ENCODE data around the gene LRFN2. TPM values are rescaled to one million over a fixed set of nuclear protein-coding genes. Genes with fewer than 3 reads are reported as not detected.

Gene LRFN2
- polyA plus RNA-seq, 1 donor from 2014 or later, result 14.8 TPM

DNA sequence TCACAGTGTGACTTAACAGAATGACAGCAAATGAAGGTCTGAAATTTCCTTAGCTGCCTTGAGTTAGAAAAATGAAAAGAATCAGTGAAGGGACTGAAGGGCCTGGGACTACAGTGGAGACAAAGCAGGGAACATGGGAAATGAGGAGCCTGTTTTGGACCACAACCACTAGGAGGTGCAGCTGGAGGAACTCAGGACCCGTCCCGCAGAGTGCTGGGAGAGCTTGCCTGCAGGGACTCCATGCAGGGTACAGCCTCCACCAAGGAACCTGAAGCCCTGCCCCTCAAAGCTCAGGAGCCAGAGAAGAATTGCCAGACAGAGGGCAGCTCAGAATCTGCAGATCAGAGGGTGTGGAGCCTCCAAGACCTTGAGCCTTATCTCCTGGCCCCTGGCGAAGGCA, 50.7 kb downstream of the LRFN2 start:
- H3K4me3 ChIP-seq (ENCODE audit: low read length), result no peak overlapping the region
- H3K27ac ChIP-seq (ENCODE audit: low read length), result no peak overlapping the region

DNA sequence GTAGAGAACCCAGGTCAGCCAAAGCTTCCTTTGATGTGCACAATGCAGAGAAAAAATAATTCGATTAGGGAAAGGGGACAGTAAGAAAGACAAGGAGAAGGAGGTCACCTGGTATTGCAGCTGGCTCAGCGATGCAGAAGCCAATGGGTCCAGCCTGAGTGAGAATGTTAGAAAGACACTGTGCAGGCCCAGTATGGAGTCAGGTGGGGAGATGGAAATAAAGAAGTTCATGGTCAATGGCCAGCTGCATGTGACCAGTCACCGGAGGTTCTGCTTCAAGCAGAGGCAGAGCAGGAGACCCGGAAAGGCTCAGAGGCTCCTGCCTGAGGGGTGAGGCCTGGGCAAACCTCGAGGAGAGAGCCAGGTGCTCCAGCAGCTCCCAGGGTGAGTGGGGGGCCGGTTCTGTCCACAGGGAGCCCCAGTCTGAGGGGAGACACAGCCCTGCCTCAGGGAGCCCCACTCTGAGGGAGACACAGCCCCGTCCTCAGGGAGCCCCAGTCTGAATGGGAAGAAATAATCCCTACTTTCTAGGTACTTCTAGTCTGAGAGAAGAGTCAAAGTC, 51.3 kb downstream of the LRFN2 start:
- H3K36me3 ChIP-seq (ENCODE audit: insufficient read depth, low read length), result no peaks in the 10 kb centered on the region
- TF ChIP-seq MXI1 (conservative IDR thresholded peaks at IDR 0.05; ENCODE audit: poor library complexity, severe bottlenecking) (no peak), SMC3 (conservative IDR thresholded peaks at IDR 0.05; ENCODE audit: poor library complexity) (no peak), TAF1 (IDR thresholded peaks at IDR 0.05; ENCODE audit: low read depth) (no peak), POLR2AphosphoS5 (IDR thresholded peaks at IDR 0.05) (no peak), EZH2 (IDR thresholded peaks at IDR 0.05; ENCODE audit: borderline replicate concordance, insufficient read depth, low read length, poor library complexity, severe bottlenecking) (no peak), EP300 (conservative IDR thresholded peaks at IDR 0.05; ENCODE audit: poor library complexity, severe bottlenecking) (no peak), RAD21 (conservative IDR thresholded peaks at IDR 0.05) (no peak)
- TF ChIP-seq, protein P1, sequence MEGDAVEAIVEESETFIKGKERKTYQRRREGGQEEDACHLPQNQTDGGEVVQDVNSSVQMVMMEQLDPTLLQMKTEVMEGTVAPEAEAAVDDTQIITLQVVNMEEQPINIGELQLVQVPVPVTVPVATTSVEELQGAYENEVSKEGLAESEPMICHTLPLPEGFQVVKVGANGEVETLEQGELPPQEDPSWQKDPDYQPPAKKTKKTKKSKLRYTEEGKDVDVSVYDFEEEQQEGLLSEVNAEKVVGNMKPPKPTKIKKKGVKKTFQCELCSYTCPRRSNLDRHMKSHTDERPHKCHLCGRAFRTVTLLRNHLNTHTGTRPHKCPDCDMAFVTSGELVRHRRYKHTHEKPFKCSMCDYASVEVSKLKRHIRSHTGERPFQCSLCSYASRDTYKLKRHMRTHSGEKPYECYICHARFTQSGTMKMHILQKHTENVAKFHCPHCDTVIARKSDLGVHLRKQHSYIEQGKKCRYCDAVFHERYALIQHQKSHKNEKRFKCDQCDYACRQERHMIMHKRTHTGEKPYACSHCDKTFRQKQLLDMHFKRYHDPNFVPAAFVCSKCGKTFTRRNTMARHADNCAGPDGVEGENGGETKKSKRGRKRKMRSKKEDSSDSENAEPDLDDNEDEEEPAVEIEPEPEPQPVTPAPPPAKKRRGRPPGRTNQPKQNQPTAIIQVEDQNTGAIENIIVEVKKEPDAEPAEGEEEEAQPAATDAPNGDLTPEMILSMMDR (IDR thresholded peaks at IDR 0.05; ENCODE audit: poor library complexity, severe bottlenecking), result no peak
- TF ChIP-seq, protein P2, sequence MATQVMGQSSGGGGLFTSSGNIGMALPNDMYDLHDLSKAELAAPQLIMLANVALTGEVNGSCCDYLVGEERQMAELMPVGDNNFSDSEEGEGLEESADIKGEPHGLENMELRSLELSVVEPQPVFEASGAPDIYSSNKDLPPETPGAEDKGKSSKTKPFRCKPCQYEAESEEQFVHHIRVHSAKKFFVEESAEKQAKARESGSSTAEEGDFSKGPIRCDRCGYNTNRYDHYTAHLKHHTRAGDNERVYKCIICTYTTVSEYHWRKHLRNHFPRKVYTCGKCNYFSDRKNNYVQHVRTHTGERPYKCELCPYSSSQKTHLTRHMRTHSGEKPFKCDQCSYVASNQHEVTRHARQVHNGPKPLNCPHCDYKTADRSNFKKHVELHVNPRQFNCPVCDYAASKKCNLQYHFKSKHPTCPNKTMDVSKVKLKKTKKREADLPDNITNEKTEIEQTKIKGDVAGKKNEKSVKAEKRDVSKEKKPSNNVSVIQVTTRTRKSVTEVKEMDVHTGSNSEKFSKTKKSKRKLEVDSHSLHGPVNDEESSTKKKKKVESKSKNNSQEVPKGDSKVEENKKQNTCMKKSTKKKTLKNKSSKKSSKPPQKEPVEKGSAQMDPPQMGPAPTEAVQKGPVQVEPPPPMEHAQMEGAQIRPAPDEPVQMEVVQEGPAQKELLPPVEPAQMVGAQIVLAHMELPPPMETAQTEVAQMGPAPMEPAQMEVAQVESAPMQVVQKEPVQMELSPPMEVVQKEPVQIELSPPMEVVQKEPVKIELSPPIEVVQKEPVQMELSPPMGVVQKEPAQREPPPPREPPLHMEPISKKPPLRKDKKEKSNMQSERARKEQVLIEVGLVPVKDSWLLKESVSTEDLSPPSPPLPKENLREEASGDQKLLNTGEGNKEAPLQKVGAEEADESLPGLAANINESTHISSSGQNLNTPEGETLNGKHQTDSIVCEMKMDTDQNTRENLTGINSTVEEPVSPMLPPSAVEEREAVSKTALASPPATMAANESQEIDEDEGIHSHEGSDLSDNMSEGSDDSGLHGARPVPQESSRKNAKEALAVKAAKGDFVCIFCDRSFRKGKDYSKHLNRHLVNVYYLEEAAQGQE (IDR thresholded peaks at IDR 0.05; ENCODE audit: borderline replicate concordance), result no peak
- H3K79me2 ChIP-seq (replicated peaks; ENCODE audit: insufficient read depth, low read length), result no peaks in the 10 kb centered on the region
- H3F3A ChIP-seq (ENCODE audit: insufficient read depth, low read length, poor library complexity, severe bottlenecking), result no peaks in the 10 kb centered on the region
- no peaks in the 10 kb centered on the region for H3K9me2 ChIP-seq (ENCODE audit: insufficient read depth, low read length)
- H4K20me1 ChIP-seq (ENCODE audit: insufficient read depth), result no peaks in the 10 kb centered on the region
- H3K27me3 ChIP-seq (ENCODE audit: insufficient read depth, low read depth, low read length), result peaks cover 9% of the 10 kb centered on the region
- no peak overlapping the region for H3K4me2 ChIP-seq (ENCODE audit: low read length)
- no peak overlapping the region for H3K4me3 ChIP-seq (ENCODE audit: low read length)
- H3K27ac ChIP-seq (ENCODE audit: low read length), result no peak overlapping the region
- H2AFZ ChIP-seq (ENCODE audit: low read depth, low read length), result no peak overlapping the region
- H3K9ac ChIP-seq (ENCODE audit: low read length), result no peak overlapping the region
- no peaks in the 10 kb centered on the region for H3K9me3 ChIP-seq (ENCODE audit: low read length)

More for the DNA sequence above, 50.7 kb downstream of the LRFN2 start:
- Histone ChIP-seq H2AFZ (ENCODE audit: low read depth, low read length) (no peak overlapping the region), H3K36me3 (ENCODE audit: insufficient read depth, low read length) (no peaks in the 10 kb centered on the region), H4K20me1 (ENCODE audit: insufficient read depth) (no peaks in the 10 kb centered on the region), H3K9me3 (ENCODE audit: low read length) (no peaks in the 10 kb centered on the region), H3F3A (ENCODE audit: insufficient read depth, low read length, poor library complexity, severe bottlenecking) (no peaks in the 10 kb centered on the region), H3K27me3 (ENCODE audit: insufficient read depth, low read depth, low read length) (peaks cover 4% of the 10 kb centered on the region), H3K9ac (ENCODE audit: low read length) (no peak overlapping the region), H3K9me2 (ENCODE audit: insufficient read depth, low read length) (no peaks in the 10 kb centered on the region), H3K4me2 (ENCODE audit: low read length) (no peak overlapping the region), H3K79me2 (replicated peaks; ENCODE audit: insufficient read depth, low read length) (no peaks in the 10 kb centered on the region)
- no peak for TF ChIP-seq TAF1 (IDR thresholded peaks at IDR 0.05; ENCODE audit: low read depth)
- TF ChIP-seq RAD21 (conservative IDR thresholded peaks at IDR 0.05), result no peak
- no peak for TF ChIP-seq EZH2 (IDR thresholded peaks at IDR 0.05; ENCODE audit: borderline replicate concordance, insufficient read depth, low read length, poor library complexity, severe bottlenecking)
- TF ChIP-seq EP300 (conservative IDR thresholded peaks at IDR 0.05; ENCODE audit: poor library complexity, severe bottlenecking), result no peak
- TF ChIP-seq, protein P1 (IDR thresholded peaks at IDR 0.05; ENCODE audit: poor library complexity, severe bottlenecking), result no peak
- TF ChIP-seq POLR2AphosphoS5 (IDR thresholded peaks at IDR 0.05), result no peak
- TF ChIP-seq SMC3 (conservative IDR thresholded peaks at IDR 0.05; ENCODE audit: poor library complexity), result no peak
- no peak for TF ChIP-seq MXI1 (conservative IDR thresholded peaks at IDR 0.05; ENCODE audit: poor library complexity, severe bottlenecking)
- TF ChIP-seq, protein P2 (IDR thresholded peaks at IDR 0.05; ENCODE audit: borderline replicate concordance), result no peak

Measured in neural cell (in vitro differentiated cells).